ENCODE data around the gene ALDOC.

Gene ALDOC

GRCh38 chr17:28576758-28577465, at the start of gene ALDOC:
TSS of gene ALDOC (minus strand) at chr17:28576895. CDS start at chr17:28575532, 1,363 bp downstream.
- no peak for TF ChIP-seq CTCF (IDR thresholded peaks at IDR 0.05; ENCODE audit: low read depth, low read length, poor library complexity, severe bottlenecking)
- TF ChIP-seq EZH2phosphoT487 (IDR thresholded peaks at IDR 0.05; ENCODE audit: borderline replicate concordance, low read length), result no peak
- H3K9me2 ChIP-seq (replicated peaks; ENCODE audit: control insufficient read depth, low read length), result no peaks in the 10 kb centered on the region
- peaks cover 28% of the 10 kb centered on the region for H3K4me1 ChIP-seq (ENCODE audit: control insufficient read depth, low read length)
- no peaks in the 10 kb centered on the region for H3K9me3 ChIP-seq (ENCODE audit: control insufficient read depth, insufficient read depth, low read length)
- H3F3A ChIP-seq (ENCODE audit: control insufficient read depth, insufficient read depth), result peaks cover 24% of the 10 kb centered on the region
- H3K27ac ChIP-seq (ENCODE audit: low read depth, low read length), result peak within 1 kb of the TSS; percentile 61
- no peaks in the 10 kb centered on the region for H4K20me1 ChIP-seq (ENCODE audit: control insufficient read depth, insufficient read depth, low read depth, low read length)
- H3K79me2 ChIP-seq (ENCODE audit: control insufficient read depth, low read length), result no peaks in the 10 kb centered on the region
- H3K4me3 ChIP-seq (ENCODE audit: low read length), result peak within 1 kb of the TSS; percentile 72
- H3K36me3 ChIP-seq (ENCODE audit: control insufficient read depth, low read length), result peaks cover 78% of the 10 kb centered on the region
- H3K4me2 ChIP-seq (ENCODE audit: low read length), result peak within 1 kb of the TSS; percentile 67
- no peaks in the 10 kb centered on the region for H3K27me3 ChIP-seq (ENCODE audit: control insufficient read depth, low read length)

GRCh38 chr17:28624148-28624547, 47.5 kb upstream of the ALDOC start:
- Histone ChIP-seq H4K20me1 (ENCODE audit: control insufficient read depth, insufficient read depth, low read depth, low read length) (no peaks in the 10 kb centered on the region; the same call in 1 of the 2 replicates), H3K4me3 (ENCODE audit: low read length) (no peak overlapping the region), H3K4me2 (ENCODE audit: low read length) (no peak overlapping the region), H3K79me2 (ENCODE audit: control insufficient read depth, low read length) (no peaks in the 10 kb centered on the region), H3K9me2 (replicated peaks; ENCODE audit: control insufficient read depth, low read length) (no peaks in the 10 kb centered on the region), H3F3A (ENCODE audit: control insufficient read depth, insufficient read depth) (no peaks in the 10 kb centered on the region), H3K27ac (ENCODE audit: low read depth, low read length) (no peak overlapping the region), H3K36me3 (ENCODE audit: control insufficient read depth, low read length) (peaks cover 85% of the 10 kb centered on the region), H3K9me3 (ENCODE audit: control insufficient read depth, insufficient read depth, low read length) (no peaks in the 10 kb centered on the region), H3K27me3 (ENCODE audit: control insufficient read depth, low read length) (no peaks in the 10 kb centered on the region), H3K4me1 (ENCODE audit: control insufficient read depth, low read length) (no peaks in the 10 kb centered on the region)
- TF ChIP-seq CTCF (IDR thresholded peaks at IDR 0.05; ENCODE audit: low read depth, low read length, poor library complexity, severe bottlenecking) (no peak), EZH2phosphoT487 (IDR thresholded peaks at IDR 0.05; ENCODE audit: borderline replicate concordance, low read length) (no peak)

GRCh38 chr17:28623696-28624095, 47.0 kb upstream of the ALDOC start:
- no peaks in the 10 kb centered on the region for H3K27me3 ChIP-seq (ENCODE audit: control insufficient read depth, low read length)
- H3K4me2 ChIP-seq (ENCODE audit: low read length), result no peak overlapping the region
- H3K36me3 ChIP-seq (ENCODE audit: control insufficient read depth, low read length), result peaks cover 90% of the 10 kb centered on the region
- no peak overlapping the region for H3K4me3 ChIP-seq (ENCODE audit: low read length)
- H3K4me1 ChIP-seq (ENCODE audit: control insufficient read depth, low read length), result no peaks in the 10 kb centered on the region
- no peaks in the 10 kb centered on the region for H3K9me2 ChIP-seq (replicated peaks; ENCODE audit: control insufficient read depth, low read length)
- no peaks in the 10 kb centered on the region; the same call in 1 of the 2 replicates for H4K20me1 ChIP-seq (ENCODE audit: control insufficient read depth, insufficient read depth, low read depth, low read length)
- TF ChIP-seq EZH2phosphoT487 (IDR thresholded peaks at IDR 0.05; ENCODE audit: borderline replicate concordance, low read length) (no peak), CTCF (IDR thresholded peaks at IDR 0.05; ENCODE audit: low read depth, low read length, poor library complexity, severe bottlenecking) (no peak)
- H3K79me2 ChIP-seq (ENCODE audit: control insufficient read depth, low read length), result no peaks in the 10 kb centered on the region
- no peak overlapping the region for H3K27ac ChIP-seq (ENCODE audit: low read depth, low read length)
- H3F3A ChIP-seq (ENCODE audit: control insufficient read depth, insufficient read depth), result no peaks in the 10 kb centered on the region
- no peaks in the 10 kb centered on the region for H3K9me3 ChIP-seq (ENCODE audit: control insufficient read depth, insufficient read depth, low read length)
